Prostate gland (tissue), 2 donors: ENCODE results near the gene GBE1. TPM values are rescaled to one million over a fixed set of nuclear protein-coding genes. Genes with fewer than 3 reads are reported as not detected.
"Not testable (repeated sequence)": the region's sequence is repeated elsewhere in the genome, so short reads cannot be mapped to it uniquely, and the experiment has no call there.

Experiments
- DNase-seq: peaks from one replicate; pipeline ENCODE4 v3.0.0-alpha.2; 2019; ENCODE audit warnings: low spot score
- H3K27ac ChIP-seq, 2 donors: fragments of 200-600 bp; sonication (generic); 2 replicates each; pipeline ENCODE4 v1.5.1; 2017 to 2019
- H3K27me3 ChIP-seq: fragments of 200-600 bp; sonication (generic); replicated peaks from 2 replicates; pipeline ENCODE4 v1.5.1; 2019; ENCODE audit not compliant: insufficient read depth
- H3K36me3 ChIP-seq, 2 donors: fragments of 200-600 bp; sonication (generic); 1 replicate in 1 of 2; 2 replicates in 1 of 2; pipeline versions ENCODE4 v1.5.1 to v1.8.1; 2017 to 2019
- H3K4me1 ChIP-seq: fragments of 200-600 bp; sonication (generic); replicated peaks from 2 replicates; pipeline ENCODE4 v1.5.1; 2019
- H3K4me3 ChIP-seq, 2 donors: fragments of 200-600 bp; sonication (generic); 2 replicates each; pipeline ENCODE4 v1.5.1; 2017 to 2019
- H3K9me3 ChIP-seq: fragments of 200-600 bp; sonication (generic); 2 replicates; pipeline ENCODE4 v1.5.1; 2017
- POLR2A ChIP-seq: fragments of 450-650 bp; IDR thresholded peaks from one replicate; pipeline ENCODE4 v1.6.1; 2016; ENCODE audit warnings: antibody characterized with exemption, mild to moderate bottlenecking
- POLR2AphosphoS5 ChIP-seq: sonication (generic); formaldehyde crosslinking; IDR thresholded peaks from one replicate; pipeline ENCODE4 v1.6.1; 2017; ENCODE audit warnings: antibody characterized with exemption
- WGBS: methylation state at CpG from one replicate; pipeline ENCODE4 v1.1.5; 2018; 5-methylcytosine and 5-hydroxymethylcytosine counted together
- intact Hi-C: fragments of 100-400 bp; cut with DNase I; formaldehyde crosslinking; loops from one replicate; pipeline ENCODE4 v1.14.2; 2022
- total RNA-seq, 2 donors: library from RNA; depleted of rRNA; stranded (reverse); fragments of >200 nt; gene quantifications; one replicate each; pipeline ENCODE4 v1.1.0, GENCODE V29; 2016
- TF ChIP-seq, protein P1 (sequence below), 4 experiments: fragments of 200-600 bp in 2 of 4; fragments of 450-650 bp in 2 of 4; sonication (generic) in 2 of 4; IDR thresholded peaks; 1 replicate in 3 of 4; 2 replicates in 1 of 4; pipeline ENCODE4 v1.5.1; 2016 to 2019; ENCODE audit warnings: antibody characterized with exemption in 4 of 4, mild to moderate bottlenecking in 2 of 4, moderate library complexity in 2 of 4

The GBE1 gene
- total RNA-seq, 2 donors from 2014 or later = 15.8 to 18.3 TPM

DNA sequence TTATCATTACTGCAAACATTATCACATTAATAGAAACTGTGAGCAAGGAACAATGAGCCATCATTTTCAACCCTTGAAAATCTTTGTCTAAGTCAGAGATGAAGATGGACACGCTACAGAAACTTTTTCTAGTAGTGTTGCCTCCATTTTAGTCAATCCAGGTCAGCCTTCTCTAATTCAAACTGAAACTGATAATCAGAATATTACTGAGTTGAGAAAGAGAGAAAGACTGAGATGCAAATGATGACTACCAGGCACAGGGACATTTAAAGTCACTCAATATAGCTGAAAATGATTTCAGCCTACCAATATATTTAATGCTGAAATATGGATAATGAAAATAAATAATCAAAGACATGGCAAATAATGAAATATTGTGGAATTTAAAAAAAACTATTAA lies 261.4 kb downstream of the GBE1 start:
- no peaks in the 10 kb centered on the region for H3K27me3 ChIP-seq
- H3K27ac ChIP-seq = no peak overlapping the region
- intact Hi-C loops = no loop called here
- 95% methylated on average over 1 of the region's 1 CpG for WGBS
- no peaks in the 10 kb centered on the region for H3K4me1 ChIP-seq
- no peaks in the 10 kb centered on the region for H3K36me3 ChIP-seq
- no peaks in the 10 kb centered on the region for H3K9me3 ChIP-seq
- no peak for DNase-seq
- TF ChIP-seq POLR2A (no peak), POLR2AphosphoS5 (no peak)
- TF ChIP-seq, protein P1, sequence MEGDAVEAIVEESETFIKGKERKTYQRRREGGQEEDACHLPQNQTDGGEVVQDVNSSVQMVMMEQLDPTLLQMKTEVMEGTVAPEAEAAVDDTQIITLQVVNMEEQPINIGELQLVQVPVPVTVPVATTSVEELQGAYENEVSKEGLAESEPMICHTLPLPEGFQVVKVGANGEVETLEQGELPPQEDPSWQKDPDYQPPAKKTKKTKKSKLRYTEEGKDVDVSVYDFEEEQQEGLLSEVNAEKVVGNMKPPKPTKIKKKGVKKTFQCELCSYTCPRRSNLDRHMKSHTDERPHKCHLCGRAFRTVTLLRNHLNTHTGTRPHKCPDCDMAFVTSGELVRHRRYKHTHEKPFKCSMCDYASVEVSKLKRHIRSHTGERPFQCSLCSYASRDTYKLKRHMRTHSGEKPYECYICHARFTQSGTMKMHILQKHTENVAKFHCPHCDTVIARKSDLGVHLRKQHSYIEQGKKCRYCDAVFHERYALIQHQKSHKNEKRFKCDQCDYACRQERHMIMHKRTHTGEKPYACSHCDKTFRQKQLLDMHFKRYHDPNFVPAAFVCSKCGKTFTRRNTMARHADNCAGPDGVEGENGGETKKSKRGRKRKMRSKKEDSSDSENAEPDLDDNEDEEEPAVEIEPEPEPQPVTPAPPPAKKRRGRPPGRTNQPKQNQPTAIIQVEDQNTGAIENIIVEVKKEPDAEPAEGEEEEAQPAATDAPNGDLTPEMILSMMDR (IDR thresholded peaks at IDR 0.05) = no peak
- no peak overlapping the region for H3K4me3 ChIP-seq

DNA sequence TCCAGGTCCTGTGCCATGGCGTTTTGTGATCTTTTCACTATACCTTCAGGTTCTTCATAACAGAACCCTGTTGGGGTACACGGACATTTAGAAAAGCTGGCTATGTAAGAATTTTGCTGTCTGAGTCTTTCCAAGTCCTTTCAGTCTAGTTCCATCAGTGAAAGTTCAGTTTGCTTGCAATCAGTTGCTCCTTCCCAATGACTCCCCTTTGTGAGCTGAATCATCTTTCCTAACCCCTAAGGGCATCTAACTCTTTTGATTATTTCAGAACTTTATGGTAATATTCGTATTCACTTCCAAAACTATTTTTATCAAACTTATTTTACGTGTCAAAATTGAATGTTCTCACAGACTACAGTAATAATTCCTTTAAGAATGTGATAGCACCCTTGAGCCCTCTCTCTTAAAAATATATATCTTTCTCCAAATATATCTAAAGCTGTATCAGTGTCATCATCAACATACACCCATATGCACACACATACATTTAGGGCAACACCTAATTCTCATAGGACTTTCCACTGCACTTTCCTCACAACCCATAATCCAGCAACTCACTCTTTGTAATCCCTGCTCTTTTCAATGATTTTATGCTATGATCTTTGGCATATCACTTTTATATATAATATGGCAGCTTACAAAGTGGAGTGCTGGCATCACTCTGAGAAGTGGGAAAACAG lies 263.7 kb downstream of the GBE1 start:
- Histone ChIP-seq H3K27ac (no peak overlapping the region), H3K36me3 (no peaks in the 10 kb centered on the region), H3K9me3 (no peaks in the 10 kb centered on the region), H3K4me3 (no peak overlapping the region), H3K27me3 (no peaks in the 10 kb centered on the region), H3K4me1 (no peaks in the 10 kb centered on the region)
- DNase-seq = no peak
- WGBS = 79% methylated on average over 4 of the region's 4 CpGs
- TF ChIP-seq POLR2A = no peak
- TF ChIP-seq, protein P1 (IDR thresholded peaks at IDR 0.05) = no peak
- TF ChIP-seq POLR2AphosphoS5 = no peak
- intact Hi-C loops = no loop called here

DNA sequence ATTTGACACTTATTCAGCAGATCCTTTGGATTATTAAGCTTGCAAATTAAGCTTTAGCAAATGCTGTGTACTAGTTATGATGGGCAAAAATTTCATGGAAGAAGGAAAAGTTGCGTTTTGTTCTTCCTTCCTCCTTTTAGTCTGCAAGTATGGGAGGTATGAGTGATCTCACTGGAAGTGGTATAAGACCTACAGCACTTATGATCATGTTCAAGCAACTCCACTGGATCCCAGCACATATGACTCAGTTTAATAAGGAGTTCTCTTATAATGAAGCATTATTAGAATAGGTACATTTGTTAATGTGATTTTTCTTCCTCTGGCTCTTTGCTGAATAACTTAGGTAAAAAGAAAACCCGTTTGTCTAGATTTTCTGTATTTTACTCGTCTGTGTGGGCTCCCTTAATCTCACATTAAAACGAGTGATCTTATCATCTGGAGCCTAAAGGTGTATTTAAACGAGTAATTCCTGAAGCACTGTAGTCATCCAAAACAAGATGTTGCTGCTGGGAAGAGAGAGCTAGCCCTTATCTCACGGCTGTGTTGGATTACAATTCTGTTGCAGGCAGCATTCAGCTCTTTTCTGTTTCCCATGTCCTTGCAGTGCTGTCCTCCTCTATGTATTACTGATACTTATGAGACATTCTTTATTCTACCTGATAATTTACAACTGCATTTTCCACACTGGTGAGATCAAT lies 264.9 kb downstream of the GBE1 start:
- H3K36me3 ChIP-seq = no peaks in the 10 kb centered on the region
- WGBS = 41% methylated on average over 6 of the region's 6 CpGs
- H3K4me1 ChIP-seq = no peaks in the 10 kb centered on the region
- intact Hi-C loops = no loop called here
- no peak for DNase-seq
- no peak overlapping the region for H3K4me3 ChIP-seq
- H3K9me3 ChIP-seq = no peaks in the 10 kb centered on the region
- H3K27me3 ChIP-seq = no peaks in the 10 kb centered on the region
- no peak overlapping the region for H3K27ac ChIP-seq
- no peak for TF ChIP-seq POLR2AphosphoS5
- TF ChIP-seq, protein P1 (IDR thresholded peaks at IDR 0.05) = no peak
- TF ChIP-seq POLR2A = no peak

DNA sequence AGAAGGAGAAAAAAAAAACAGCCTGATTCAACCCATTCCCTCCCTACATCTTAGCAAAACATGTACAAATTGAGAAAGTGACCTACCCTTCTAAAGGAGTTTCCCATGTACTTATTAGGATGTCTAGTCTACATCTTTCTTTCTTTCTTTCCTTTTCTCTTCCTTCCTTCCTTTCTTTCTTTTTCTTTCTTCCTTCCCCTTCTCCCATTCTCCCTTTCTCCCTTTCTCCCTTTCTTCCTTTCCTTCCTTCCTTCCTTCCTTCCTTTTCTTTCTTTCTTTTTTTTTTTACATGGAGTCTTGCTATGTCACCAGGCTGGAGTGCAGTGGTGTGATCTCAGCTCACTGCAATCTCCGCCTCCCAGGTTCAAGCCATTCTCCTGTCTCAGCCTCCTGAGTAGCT lies 269.0 kb downstream of the GBE1 start:
- H3K27me3 ChIP-seq, H3K4me1 ChIP-seq, DNase-seq, H3K36me3 ChIP-seq, H3K27ac ChIP-seq, H3K9me3 ChIP-seq, intact Hi-C loops, H3K4me3 ChIP-seq: not testable (repeated sequence)
- WGBS = 100% methylated on average over 1 of the region's 1 CpG

DNA sequence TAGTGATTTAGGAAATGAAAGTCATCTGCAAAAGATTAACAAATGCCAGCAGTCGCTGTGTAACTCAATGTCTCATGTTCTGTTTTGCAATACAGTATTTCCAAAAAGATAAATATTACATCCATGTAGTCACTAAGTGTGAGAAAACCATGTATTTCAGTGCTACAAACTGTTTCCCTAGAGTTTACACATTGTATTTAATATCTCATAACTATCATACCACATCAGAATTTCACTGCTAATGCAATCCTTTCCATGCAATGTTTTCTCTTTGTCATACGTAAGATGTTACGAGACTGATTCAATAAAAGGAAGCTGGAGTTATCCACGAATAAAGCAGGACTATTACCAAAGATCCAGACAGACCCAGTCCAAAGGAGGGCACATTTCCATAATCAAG lies 269.4 kb downstream of the GBE1 start:
- no peak overlapping the region for H3K27ac ChIP-seq
- TF ChIP-seq POLR2A = no peak
- TF ChIP-seq, protein P1 (IDR thresholded peaks at IDR 0.05) = no peak
- no peak for TF ChIP-seq POLR2AphosphoS5
- no peaks in the 10 kb centered on the region for H3K9me3 ChIP-seq
- H3K4me3 ChIP-seq = no peak overlapping the region
- no peaks in the 10 kb centered on the region for H3K36me3 ChIP-seq
- DNase-seq = no peak
- H3K27me3 ChIP-seq = no peaks in the 10 kb centered on the region
- H3K4me1 ChIP-seq = no peaks in the 10 kb centered on the region
- 68% methylated on average over 4 of the region's 4 CpGs for WGBS
- intact Hi-C loops = no loop called here
